ENCODE measurements around the gene FBXO38. TPM values are rescaled to one million over a fixed set of nuclear protein-coding genes. Genes with fewer than 3 reads are reported as not detected.

Gene FBXO38
- total RNA-seq, 1 experiment from 2014 or later = 24.5 TPM

DNA sequence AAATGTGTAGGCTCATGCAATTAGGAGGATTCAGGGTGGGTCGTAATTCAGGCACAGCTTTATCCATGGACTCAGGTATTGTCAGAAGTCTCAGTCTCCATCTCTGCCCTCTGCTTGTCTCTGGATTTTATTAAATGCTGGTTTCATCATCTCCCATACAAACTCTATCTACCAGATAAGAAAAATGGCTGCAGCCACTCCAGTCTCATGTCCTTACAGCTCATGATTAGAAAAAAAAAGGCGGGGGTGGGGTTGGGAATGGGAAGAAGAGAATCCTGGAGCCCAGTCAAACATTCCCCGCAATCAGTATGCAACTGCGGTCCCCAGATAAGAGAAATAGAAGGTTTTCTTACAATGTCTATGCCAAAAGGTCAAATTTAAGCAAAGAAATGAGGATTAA lies 7.6 kb upstream of the FBXO38 start:
- no peak for DNase-seq (ENCODE audit: low read depth, low spot score)
- in situ Hi-C loops (cut with HindIII; ENCODE audit: low pct_unique_long_range_greater_than_20kb, low sequenced_read_pairs) = no loop called here

- in situ Hi-C loops (cut with HindIII; ENCODE audit: low pct_unique_long_range_greater_than_20kb, low sequenced_read_pairs) = no loop called here
These were observed 5.1 kb upstream of the FBXO38 start for GRCh38 chr5:148378670-148379069.

GRCh38 chr5:148379340-148379739 lies 4.4 kb upstream of the FBXO38 start:
- no peak for DNase-seq (ENCODE audit: low read depth, low spot score)
- in situ Hi-C loops (cut with HindIII; ENCODE audit: low pct_unique_long_range_greater_than_20kb, low sequenced_read_pairs) = no loop called here

More at GRCh38 chr5:148378670-148379069, 5.1 kb upstream of the FBXO38 start:
- DNase-seq (ENCODE audit: low read depth, low spot score) = no peak

GRCh38 chr5:148381906-148382305 lies 1.9 kb upstream of the FBXO38 start:
- in situ Hi-C loops (cut with HindIII; ENCODE audit: low pct_unique_long_range_greater_than_20kb, low sequenced_read_pairs) = no loop called here
- DNase-seq (ENCODE audit: low read depth, low spot score) = no peak

- DNase-seq (ENCODE audit: low read depth, low spot score) = no peak
- in situ Hi-C loops (cut with HindIII; ENCODE audit: low pct_unique_long_range_greater_than_20kb, low sequenced_read_pairs) = no loop called here
These were observed 797 bp upstream of the FBXO38 start for GRCh38 chr5:148382961-148383360.

GRCh38 chr5:148384380-148384737 lies 601 bp downstream of the FBXO38 start:
- in situ Hi-C loops (cut with HindIII; ENCODE audit: low pct_unique_long_range_greater_than_20kb, low sequenced_read_pairs) = no loop called here

DNA sequence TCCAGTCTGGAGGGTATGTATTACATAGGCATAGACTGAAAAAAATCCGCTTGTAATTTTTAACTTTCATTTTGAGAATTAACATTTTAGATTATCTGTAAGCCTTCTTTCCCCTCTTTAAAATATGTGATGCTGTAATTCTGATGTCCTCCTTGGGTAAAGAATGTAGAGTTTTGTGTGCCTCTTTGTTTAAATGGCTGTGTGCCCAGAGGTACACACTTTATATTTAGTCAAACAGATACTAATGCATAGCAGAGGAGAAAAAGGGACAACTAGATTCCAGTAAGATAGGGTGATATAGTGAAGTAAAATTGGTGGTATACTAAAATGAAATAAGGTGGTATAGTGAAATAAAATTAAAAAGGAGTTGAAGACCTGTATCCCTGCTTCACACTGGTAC lies 1.3 kb downstream of the FBXO38 start:
- no peak for DNase-seq (ENCODE audit: low read depth, low spot score)
- in situ Hi-C loops (cut with HindIII; ENCODE audit: low pct_unique_long_range_greater_than_20kb, low sequenced_read_pairs) = no loop called here

More at GRCh38 chr5:148384380-148384737, 601 bp downstream of the FBXO38 start:
- no peak for DNase-seq (ENCODE audit: low read depth, low spot score)

- in situ Hi-C loops (cut with HindIII; ENCODE audit: low pct_unique_long_range_greater_than_20kb, low sequenced_read_pairs) = no loop called here
- no peak for DNase-seq (ENCODE audit: low read depth, low spot score)
These were observed 2.3 kb downstream of the FBXO38 start for GRCh38 chr5:148386041-148386440.

DNA sequence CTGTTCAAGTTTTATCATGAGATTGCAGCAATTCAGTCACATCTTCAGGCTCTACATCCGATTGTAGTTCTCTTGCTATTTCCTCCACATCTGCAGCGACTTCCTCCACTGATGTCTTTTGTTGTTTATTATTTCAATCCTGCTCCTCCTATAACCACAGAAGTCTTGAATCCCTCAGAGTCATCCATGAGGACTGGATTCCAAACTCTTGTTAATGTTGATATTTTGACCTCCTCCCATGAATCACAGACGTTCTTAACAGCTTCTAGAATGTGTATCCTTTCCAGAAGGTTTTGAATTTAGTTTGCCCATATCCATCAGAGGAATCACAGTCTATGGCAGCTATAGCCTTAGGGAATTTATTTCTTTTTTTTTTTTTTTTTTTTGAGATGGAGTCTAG lies 3.6 kb downstream of the FBXO38 start:
- no peak for DNase-seq (ENCODE audit: low read depth, low spot score)
- in situ Hi-C loops (cut with HindIII; ENCODE audit: low pct_unique_long_range_greater_than_20kb, low sequenced_read_pairs) = no loop called here

- in situ Hi-C loops (cut with HindIII; ENCODE audit: low pct_unique_long_range_greater_than_20kb, low sequenced_read_pairs) = no loop called here
- DNase-seq (ENCODE audit: low read depth, low spot score) = no peak
These were observed 4.9 kb downstream of the FBXO38 start for GRCh38 chr5:148388696-148389095.

- no peak for DNase-seq (ENCODE audit: low read depth, low spot score)
- in situ Hi-C loops (cut with HindIII; ENCODE audit: low pct_unique_long_range_greater_than_20kb, low sequenced_read_pairs) = no loop called here
These were observed 7.2 kb downstream of the FBXO38 start for GRCh38 chr5:148390914-148391313.

GRCh38 chr5:148391422-148391821 lies 7.7 kb downstream of the FBXO38 start:
- in situ Hi-C loops (cut with HindIII; ENCODE audit: low pct_unique_long_range_greater_than_20kb, low sequenced_read_pairs) = no loop called here
- DNase-seq (ENCODE audit: low read depth, low spot score) = no peak

- DNase-seq (ENCODE audit: low read depth, low spot score) = no peak
These were observed 9.6 kb downstream of the FBXO38 start for GRCh38 chr5:148393390-148393741.

DNA sequence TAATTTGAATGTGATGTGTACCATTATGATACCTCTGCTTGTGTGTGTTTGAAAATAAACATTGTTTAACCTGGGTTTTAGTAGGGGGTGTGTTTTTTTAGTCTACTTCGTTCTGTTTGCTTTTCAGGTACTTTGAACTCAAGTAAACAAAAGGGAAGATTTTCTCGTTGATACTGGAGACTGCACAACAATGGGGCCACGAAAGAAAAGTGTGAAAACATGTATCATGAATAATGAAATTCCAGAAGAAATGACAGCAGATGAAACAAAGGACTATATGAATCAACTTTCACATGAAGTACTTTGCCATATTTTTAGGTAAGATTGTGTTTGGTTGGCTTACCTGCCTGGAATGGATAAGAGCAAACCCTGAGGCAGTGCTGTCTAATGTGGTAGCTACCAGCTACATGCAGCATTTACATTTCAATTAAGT lies 10.8 kb downstream of the FBXO38 start:
- in situ Hi-C loops (cut with HindIII; ENCODE audit: low pct_unique_long_range_greater_than_20kb, low sequenced_read_pairs) = no loop called here
- DNase-seq (ENCODE audit: low read depth, low spot score) = no peak

More at GRCh38 chr5:148393390-148393741, 9.6 kb downstream of the FBXO38 start:
- in situ Hi-C loops (cut with HindIII; ENCODE audit: low pct_unique_long_range_greater_than_20kb, low sequenced_read_pairs) = no loop called here

- no peak for DNase-seq (ENCODE audit: low read depth, low spot score)
- in situ Hi-C loops (cut with HindIII; ENCODE audit: low pct_unique_long_range_greater_than_20kb, low sequenced_read_pairs) = no loop called here
These were observed 11.3 kb downstream of the FBXO38 start for GRCh38 chr5:148395031-148395430.

DNA sequence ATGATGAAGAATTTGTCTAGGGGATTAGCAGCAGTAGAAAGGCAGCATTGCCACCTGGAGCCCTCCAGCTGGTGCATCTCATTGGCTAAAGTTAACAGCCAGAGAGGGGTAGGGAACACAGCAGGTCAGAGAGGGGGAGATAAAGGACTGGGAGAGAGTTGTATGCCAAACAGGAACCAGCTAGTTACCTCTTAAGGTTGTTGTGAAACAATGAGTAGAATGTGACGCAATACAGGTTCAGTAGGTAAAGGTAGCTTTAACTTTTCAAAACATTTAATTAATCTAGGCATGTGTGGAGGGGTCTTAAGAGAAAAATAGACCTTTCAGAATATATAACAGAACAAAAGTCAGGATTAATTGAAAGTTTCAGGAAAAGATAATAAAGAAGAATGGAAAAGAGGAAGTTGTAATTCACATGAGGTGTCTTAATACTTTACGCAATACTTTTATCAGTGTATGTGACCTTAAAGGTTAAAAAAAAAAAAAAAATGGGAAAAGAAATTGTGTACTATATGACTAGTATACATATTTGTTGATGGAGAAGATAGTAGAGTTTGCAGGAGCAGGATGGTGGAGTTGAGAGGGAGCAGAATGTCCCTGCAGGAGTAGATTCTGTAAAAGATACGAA lies 14.3 kb downstream of the FBXO38 start:
- in situ Hi-C loops (cut with HindIII; ENCODE audit: low pct_unique_long_range_greater_than_20kb, low sequenced_read_pairs) = no loop called here
- no peak for DNase-seq (ENCODE audit: low read depth, low spot score)

DNA sequence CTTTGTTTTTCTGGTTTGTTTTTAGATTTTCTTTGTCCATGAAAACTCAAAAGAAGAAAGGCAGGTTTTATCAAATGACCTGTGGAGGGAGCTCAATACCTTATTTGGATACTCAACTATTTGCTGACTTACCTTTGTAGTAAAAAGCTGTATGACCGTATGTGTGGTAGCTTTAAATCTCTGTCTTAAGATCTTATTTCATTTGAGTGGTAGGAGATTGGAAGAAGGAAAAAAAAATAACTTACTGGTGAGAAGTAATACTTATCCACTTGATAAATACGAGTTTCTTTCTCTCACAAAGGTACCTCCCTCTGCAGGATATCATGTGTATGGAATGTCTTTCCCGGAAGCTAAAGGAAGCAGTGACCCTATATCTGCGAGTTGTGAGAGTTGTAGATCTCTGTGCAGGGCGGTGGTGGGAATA lies 15.0 kb downstream of the FBXO38 start:
- in situ Hi-C loops (cut with HindIII; ENCODE audit: low pct_unique_long_range_greater_than_20kb, low sequenced_read_pairs) = no loop called here

DNA sequence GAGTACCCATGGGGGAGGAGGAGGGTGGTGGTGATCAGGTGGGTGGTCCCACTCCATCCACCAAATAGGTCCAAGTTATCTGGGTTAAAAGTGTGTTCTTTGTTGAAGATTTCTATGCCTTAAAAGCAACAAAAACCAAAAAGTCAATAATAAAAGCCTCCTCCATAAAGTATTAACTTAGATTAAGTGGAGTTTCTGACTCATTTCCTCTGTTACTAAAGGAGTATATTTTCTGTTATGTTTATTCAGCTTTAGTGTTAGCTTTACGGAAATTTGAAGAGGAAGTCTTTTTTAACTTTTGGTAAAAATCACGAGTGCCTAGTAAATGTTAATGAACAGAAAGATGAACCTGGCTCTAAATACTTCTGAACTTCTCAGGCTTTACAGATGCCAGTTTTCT lies 17.8 kb downstream of the FBXO38 start:
- in situ Hi-C loops (cut with HindIII; ENCODE audit: low pct_unique_long_range_greater_than_20kb, low sequenced_read_pairs) = no loop called here
- no peak for DNase-seq (ENCODE audit: low read depth, low spot score)

More for the DNA sequence above, 15.0 kb downstream of the FBXO38 start:
- no peak for DNase-seq (ENCODE audit: low read depth, low spot score)

DNA sequence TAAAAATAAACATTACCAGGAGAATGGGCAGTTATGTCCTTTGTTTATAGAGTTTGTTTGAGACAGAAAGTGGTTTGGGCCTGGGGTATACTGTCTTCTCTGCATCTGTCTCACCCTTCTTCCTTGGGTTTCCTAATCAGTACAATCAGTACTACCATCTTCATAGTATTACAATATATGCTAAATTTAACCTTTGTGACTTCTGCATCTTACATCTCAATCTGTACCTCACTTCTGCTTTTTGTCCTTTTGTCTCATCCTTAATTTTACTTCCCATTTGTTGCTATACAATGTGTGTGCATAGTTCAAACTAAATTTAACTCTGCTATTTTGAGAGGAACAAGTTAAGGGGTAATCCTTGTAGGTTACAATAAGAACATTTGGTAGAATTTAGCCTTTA lies 19.6 kb downstream of the FBXO38 start:
- no peak for DNase-seq (ENCODE audit: low read depth, low spot score)
- in situ Hi-C loops (cut with HindIII; ENCODE audit: low pct_unique_long_range_greater_than_20kb, low sequenced_read_pairs) = no loop called here

- DNase-seq (ENCODE audit: low read depth, low spot score) = no peak
- in situ Hi-C loops (cut with HindIII; ENCODE audit: low pct_unique_long_range_greater_than_20kb, low sequenced_read_pairs) = no loop called here
These were observed 22.6 kb downstream of the FBXO38 start for GRCh38 chr5:148406406-148406805.

All from SK-MEL-5 (cell line).